Retina (tissue), 1 donor: ENCODE data around the gene SGSH.

Experiments used
- DNase-seq: peaks from one replicate; pipeline ENCODE4 v3.0.0-alpha.2; 2016

The SGSH gene

GRCh38 chr17:80182118-80182844 lies 37.9 kb downstream of the SGSH start:
- DNase-seq, result no peak

- DNase-seq, result no peak
These were observed 38.7 kb downstream of the SGSH start for GRCh38 chr17:80181431-80181830.

GRCh38 chr17:80180192-80180591 lies 39.9 kb downstream of the SGSH start:
- no peak for DNase-seq

DNA sequence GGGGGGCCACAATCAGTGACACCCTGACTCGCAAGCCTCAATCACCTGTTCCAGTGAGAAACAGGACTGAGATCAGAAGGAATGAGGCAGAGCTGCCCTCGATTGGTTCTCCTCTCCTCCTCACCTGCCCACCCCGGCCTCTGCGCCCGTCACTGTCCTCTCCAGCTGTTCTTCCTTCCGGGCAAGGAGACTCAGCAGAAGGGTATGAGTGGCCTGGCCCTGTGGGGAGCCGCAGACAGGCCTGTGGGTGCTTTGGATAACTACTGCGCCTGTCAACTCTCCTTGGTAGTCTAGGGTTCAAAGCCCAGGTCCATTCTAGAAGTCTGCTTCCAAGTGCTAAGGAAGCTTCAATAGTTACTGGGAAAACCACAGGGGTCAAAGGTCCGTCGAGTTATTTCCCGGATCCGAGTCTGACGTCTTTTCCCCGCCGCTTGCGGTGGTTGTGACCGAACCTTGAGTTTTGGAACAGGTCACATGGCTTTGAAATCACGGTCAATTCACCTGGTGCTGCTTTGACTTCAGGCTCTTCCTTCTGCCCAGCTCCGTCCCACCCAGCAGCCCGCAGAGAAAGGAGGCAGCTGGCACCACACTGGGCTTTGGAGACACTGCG lies 42.0 kb downstream of the SGSH start:
- DNase-seq, result no peak

GRCh38 chr17:80176757-80177156 lies 43.4 kb downstream of the SGSH start:
- DNase-seq, result no peak

- DNase-seq, result no peak
These were observed 46.2 kb downstream of the SGSH start for GRCh38 chr17:80173916-80174315.

DNA sequence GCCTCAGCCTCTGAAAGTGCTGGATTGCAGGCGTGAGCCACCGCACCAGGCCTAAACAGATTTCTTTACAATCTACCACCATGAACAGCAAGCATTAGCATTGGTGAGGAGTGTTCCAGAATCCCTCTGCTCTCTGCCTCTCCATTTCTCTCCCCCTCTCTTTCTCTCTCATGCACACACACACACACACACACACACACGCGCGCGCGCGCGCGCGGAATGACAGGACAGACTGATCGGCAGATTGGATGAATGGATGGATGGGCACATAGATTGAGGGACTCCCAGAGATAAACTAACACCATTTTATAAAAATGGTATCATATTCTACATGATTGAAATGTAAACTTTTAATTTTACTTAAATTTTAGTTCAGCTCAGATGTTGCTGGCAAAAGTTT lies 47.0 kb downstream of the SGSH start:
- DNase-seq, result no peak

- no peak for DNase-seq
These were observed 48.5 kb downstream of the SGSH start for GRCh38 chr17:80171681-80172080.

- no peak for DNase-seq
These were observed 50.2 kb downstream of the SGSH start, which contains the start of gene CARD14 for GRCh38 chr17:80169784-80170500. CARD14 (plus strand) TSS chr17:80170030; CDS start chr17:80181439, 11,409 bp downstream.

DNA sequence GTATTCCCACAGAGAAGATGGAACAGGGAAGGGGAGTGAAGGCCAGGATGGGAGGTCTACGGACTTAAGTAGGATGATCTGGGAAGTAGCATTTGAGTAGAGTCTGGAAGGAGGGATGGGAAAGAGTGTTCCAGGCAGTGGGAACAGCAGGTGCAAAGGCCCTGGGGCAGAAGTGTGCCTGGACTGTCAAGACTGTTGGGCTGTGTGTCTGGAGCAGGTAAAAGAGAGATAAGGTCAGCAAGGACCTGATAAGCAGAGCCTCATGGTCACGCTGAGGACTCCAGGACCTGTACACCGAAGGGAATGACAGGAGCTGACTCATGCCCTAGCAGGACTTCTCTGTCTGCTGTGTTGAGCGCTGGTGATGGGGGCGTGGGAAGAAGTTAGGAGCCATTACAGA lies 51.0 kb downstream of the SGSH start:
- DNase-seq, result no peak

- DNase-seq, result no peak
These were observed 51.8 kb downstream of the SGSH start for GRCh38 chr17:80168371-80168770.

DNA sequence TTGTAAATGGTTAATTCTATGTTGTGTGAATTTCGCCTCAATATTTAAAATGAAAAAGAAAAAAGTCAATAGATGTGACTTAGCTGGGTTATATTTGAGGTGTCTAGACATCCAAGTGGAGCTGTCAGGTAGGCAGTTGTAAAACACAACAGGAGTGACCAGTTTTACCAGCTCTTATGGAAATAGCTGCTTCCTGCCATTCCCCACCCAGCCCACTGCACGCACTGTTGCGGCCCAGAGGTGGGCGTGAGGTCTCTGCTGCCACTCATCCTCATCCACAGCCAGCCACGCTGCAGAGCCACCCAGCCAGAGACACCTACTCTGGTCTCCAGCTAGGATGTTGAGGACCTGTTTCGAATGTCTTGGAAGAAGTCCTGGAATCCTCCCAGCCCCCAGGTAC lies 53.7 kb downstream of the SGSH start:
- no peak for DNase-seq

- DNase-seq, result no peak
These were observed 55.9 kb downstream of the SGSH start for GRCh38 chr17:80164185-80164584.

DNA sequence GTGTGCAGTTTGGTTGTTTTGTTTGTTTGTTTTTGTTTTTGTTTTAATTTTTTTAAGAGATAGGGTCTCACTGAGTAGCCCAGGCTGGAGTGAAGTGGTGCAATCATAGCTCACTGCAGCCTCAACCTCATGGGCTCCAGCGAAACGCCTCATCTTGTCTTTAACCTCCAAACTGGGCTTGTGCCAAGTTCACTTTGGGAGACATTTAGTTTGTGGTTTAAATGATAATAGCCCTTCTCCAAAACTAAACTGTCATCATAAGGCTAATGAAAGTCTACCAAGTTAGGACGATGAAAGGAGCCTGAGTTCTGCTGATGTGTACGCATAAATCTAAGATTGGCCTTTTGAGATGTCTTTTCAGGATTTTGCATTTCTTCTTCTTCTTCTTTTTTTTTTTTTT lies 56.8 kb downstream of the SGSH start:
- no peak for DNase-seq

DNA sequence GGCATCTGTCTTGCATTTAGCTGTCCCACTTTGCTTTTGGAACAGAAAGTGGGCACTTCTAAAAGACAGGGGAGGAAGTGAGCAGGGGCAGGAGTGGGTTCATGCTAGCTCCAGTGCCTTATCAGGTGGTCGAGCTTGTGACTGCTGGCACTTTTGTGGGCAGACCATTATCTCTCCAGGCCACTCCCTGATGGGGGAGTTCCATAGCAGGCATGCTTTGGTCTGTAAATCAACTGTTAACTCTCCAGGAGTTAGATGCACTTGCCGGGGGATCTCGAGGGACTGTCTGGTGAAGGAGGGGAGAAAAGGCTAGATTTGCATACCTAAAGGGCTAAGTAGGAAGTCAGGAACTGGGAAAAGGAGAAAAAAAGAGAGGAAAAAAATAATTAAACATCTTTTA lies 59.6 kb downstream of the SGSH start:
- no peak for DNase-seq
